ENCODE results near the gene CFAP73.

Gene CFAP73

DNA sequence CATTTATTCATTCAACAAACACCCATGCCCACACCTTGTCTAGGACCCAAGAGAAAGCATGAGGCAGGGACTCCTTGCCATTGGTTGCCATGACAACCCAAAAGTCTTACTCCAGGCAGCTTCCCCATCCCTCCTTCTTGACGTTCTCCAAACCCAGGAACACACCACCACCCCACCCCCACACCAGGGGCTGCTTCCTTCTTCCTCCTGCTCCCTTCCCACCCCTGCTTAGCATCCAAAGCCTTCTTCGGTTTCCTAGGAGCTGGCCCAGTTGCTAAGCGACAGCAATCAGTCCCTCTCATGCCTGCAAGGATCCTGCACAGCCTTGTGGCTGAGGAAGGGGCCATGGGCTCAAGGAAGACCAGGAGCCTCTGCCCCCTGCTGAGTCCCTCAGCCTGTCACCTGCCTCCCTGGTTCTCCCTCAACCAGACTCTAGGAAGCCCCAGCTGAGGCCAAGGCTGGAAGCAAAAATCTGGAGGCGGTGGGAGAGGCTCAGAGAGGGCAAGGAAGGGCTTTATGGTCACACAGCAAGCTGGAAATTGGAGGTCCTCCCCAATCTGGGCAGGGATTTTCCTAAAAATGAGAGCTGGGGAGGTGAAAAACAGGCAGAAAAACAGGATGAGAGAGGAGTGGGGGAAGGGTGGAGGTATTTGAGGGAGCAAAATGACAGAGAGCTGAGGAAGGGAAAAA is 29.4 kb upstream of the CFAP73 start:
- no peak overlapping the region for H3K4me3 ChIP-seq (ENCODE audit: low read length)
- no peak for DNase-seq (ENCODE audit: low read depth)
- TF ChIP-seq, protein P1, sequence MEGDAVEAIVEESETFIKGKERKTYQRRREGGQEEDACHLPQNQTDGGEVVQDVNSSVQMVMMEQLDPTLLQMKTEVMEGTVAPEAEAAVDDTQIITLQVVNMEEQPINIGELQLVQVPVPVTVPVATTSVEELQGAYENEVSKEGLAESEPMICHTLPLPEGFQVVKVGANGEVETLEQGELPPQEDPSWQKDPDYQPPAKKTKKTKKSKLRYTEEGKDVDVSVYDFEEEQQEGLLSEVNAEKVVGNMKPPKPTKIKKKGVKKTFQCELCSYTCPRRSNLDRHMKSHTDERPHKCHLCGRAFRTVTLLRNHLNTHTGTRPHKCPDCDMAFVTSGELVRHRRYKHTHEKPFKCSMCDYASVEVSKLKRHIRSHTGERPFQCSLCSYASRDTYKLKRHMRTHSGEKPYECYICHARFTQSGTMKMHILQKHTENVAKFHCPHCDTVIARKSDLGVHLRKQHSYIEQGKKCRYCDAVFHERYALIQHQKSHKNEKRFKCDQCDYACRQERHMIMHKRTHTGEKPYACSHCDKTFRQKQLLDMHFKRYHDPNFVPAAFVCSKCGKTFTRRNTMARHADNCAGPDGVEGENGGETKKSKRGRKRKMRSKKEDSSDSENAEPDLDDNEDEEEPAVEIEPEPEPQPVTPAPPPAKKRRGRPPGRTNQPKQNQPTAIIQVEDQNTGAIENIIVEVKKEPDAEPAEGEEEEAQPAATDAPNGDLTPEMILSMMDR (conservative IDR thresholded peaks at IDR 0.05; ENCODE audit: low read length) = no peak

DNA sequence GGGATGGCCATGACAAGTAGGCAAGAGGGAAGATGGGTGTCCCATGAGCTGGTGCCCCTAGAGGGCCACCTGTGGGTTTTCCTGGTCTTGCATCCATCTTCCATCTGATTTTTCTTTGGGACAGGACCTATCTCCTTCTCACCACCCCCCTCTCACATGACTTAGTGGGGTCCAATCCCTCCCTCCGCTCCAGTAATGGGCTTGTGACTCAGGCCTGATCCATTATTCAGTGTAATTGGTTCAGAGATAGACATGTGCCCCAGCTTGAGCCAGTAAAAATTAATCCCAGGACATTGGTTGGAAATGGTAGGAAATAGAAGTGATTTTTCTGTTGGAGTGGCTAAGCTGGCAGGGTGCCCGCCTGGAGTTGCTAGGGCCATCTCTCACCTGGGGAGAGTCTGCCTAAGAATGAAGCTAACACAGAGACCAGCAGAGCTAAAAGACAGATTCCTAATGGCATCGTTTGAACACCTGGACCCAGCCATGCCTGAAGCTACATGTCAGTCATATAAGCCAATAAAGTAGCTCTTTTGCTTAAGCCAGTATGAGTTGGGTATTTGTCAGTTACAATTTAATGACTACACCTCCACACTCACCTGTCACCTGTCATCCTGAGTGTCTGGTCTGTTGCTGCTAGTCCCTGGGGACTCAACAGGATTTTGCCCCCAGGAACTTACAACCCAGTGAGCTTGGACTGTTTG is 28.7 kb upstream of the CFAP73 start:
- DNase-seq (ENCODE audit: low read depth) = no peak
- TF ChIP-seq, protein P1 (conservative IDR thresholded peaks at IDR 0.05; ENCODE audit: low read length) = no peak
- no peak overlapping the region for H3K4me3 ChIP-seq (ENCODE audit: low read length)

DNA sequence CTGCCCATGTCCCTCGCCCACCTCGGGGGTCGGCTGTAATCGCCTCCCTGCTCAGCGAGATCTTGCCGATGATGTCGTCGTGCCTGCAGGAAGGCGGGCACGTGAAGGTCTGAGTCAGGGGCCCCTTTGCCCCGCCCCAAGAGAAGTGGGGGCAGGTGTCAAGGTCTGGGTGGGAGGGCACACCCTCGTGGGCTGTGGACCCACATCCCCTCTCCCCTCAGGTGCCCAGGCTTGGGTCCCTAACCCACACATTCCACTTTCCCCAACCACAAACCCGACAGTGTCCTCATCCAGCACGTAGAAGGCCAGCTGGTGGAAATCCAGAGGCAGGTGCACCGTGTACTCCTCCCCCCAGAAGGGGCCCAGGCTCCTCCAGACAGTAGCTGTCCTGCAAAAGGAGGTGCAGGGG is 21.7 kb upstream of the CFAP73 start:
- TF ChIP-seq, protein P1 (conservative IDR thresholded peaks at IDR 0.05; ENCODE audit: low read length) = no peak
- no peak overlapping the region for H3K4me3 ChIP-seq (ENCODE audit: low read length)
- no peak for DNase-seq (ENCODE audit: low read depth)

DNA sequence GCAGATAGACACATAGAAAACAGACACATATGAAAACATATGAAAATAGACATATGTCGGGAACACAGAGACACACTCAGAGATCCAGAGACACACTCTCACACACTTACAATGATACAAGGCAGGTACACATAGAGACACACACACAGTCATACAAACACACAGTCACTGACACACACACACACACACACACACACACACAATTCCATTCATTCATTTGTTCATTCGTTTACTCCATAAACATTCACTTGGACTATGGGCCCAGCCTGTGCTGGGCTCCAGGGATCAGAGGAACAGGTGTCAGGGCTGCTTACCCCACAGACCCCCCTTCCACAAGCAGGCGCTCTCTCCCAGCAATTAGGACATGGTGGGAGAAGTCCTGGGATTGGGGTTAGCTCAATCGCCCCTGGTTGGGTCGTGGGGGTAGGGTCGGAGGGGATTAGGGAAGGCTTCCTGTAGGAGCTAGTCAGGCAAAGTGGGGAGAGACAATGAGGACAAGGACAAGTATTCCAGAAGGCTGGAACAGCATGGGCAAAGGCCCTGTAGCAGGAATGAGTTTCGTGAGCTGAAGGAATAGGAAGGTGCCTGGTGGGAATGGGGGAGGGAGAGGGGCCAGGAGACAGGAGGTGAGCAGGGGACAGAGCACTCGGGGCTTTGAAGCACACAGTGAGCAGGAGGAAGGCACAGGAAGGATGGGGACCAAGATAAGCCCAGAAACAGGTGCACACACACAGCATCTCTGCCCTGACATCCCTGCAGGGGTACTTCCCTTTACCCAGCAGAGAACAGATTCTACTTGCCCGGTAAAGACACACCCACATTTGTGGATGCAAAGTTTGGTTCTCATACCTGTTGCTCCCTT is 20.5 kb upstream of the CFAP73 start:
- no peak for DNase-seq (ENCODE audit: low read depth)
- TF ChIP-seq, protein P1 (conservative IDR thresholded peaks at IDR 0.05; ENCODE audit: low read length) = no peak
- no peak overlapping the region for H3K4me3 ChIP-seq (ENCODE audit: low read length)

DNA sequence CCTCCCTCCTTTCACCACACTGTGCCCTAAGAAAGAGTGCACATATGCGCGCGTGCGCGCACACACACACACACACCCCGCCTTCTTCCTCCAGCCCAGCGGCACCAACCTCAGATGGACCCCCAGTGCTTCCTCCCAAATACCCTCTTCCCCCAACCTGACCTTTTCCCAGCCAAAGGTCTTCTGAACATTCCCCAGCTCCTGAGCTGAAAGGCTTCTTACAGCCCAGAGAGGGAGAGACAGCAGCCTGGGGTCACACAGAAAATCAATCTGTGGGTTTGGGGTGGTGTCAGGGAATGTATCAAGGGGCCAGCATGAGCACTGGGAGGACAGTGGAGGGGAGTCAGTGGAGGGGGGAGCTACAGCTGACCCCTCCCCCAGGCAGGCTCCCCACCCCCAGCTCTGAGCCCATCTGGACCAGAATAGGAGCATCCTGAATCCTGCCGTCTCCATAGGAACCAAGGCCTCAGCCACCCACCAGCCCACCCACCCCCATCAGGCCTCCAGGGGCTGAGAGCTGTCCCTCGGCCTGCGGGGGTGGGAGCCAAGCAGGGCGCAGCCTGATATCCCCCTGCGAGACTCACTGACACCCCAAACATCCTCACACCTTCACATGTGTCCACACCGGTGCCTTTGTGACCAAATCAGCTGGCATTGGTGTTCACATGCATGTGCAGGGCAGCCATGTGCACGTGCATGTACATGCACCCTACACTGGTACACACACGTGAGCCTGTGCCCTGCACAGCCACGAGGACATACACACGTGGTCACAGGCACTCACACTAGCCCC is 19.7 kb upstream of the CFAP73 start:
- TF ChIP-seq, protein P1 (conservative IDR thresholded peaks at IDR 0.05; ENCODE audit: low read length) = no peak
- H3K4me3 ChIP-seq (ENCODE audit: low read length) = no peak overlapping the region
- no peak for DNase-seq (ENCODE audit: low read depth)

DNA sequence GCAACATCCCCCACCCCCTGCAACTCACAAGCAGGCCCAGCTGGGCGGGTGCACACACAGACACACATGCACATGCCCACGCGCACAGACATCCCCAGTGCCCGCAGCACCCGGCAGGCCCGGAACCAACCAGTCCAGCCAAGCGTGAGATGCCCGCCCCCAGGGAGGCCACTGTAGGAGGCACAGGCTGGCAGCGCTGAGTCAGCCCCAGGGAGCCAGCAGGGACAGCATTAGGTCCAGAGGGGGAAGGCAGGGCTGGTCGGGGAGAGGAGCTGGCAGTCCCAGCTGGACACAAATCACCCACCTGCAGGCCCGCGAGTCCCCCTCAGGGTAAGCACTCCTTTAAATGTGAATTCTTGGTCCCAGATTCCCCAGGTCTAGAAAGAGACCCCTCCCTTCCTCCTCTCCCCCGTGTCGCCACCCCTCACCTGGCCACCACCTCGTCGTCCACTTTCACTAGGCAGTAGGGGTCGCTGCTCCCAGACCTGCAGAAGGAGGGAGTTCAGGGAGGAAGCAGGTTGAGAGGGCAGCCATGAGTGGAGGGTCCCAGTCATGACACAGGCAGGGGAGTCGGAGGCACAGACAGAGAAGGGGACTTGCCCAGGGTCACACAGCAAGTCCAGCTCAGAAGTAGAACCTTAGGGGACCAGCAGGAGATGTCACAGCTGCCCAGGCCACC is 18.9 kb upstream of the CFAP73 start:
- H3K4me3 ChIP-seq (ENCODE audit: low read length) = no peak overlapping the region
- DNase-seq (ENCODE audit: low read depth) = no peak
- TF ChIP-seq, protein P1 (conservative IDR thresholded peaks at IDR 0.05; ENCODE audit: low read length) = no peak

Data from AG10803 (cell line).